ENCODE data around the gene GALNT12.

Gene GALNT12

DNA sequence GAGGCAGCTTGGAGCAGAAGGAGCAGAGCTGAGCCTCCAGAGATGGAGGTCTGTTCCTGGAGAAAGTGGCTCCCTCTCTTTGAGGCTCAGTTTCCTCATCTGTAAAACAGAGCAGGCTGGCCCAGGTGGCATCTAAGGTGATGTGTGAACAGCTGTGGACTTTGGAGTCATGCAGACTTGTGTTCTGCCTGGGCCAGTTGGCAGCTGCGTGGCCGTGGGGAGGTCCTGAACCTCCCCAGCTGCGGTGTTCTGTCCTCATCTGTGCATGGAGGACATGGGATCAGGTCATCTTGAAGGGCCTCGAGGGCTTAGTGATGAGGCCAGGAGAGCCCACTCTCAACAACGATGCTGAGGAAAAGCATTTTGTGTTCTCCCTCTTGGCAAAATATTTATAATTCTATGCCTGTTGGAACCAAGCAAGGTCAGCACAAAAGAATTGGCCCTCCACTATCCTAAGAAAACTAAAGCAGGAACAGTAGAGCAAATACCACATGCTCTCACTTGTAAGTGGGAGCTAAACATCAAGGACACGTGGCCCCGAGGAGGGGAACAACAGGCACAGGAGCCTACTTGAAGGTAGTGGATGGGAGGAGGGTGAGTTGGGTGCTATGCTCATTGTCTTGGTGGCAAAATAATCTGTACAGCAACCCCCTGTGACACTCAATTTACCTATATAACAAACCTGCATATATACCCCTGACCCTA lies 73.0 kb downstream of the GALNT12 start:
- no peak for DNase-seq (ENCODE audit: low read depth)

DNA sequence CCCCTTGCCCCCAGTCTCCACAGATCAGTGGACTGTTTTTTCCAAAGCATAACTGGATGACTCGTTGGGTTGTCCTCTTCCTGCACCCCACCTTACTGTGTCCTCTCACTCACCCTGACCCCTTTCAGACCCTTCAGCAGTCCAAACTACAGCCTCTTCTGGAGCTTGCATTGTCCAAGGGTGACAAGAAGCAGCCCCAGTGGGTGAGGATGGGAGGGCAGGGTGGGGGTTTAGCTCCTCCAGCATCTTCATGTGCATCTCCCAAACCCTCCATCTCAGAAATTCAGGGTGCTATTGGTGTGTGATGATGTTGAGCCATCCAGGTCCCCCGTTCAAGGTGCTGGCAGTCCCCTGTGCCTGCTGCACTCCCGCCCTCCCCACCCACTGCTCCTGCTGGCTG lies 73.9 kb downstream of the GALNT12 start:
- DNase-seq (ENCODE audit: low read depth) = no peak

DNA sequence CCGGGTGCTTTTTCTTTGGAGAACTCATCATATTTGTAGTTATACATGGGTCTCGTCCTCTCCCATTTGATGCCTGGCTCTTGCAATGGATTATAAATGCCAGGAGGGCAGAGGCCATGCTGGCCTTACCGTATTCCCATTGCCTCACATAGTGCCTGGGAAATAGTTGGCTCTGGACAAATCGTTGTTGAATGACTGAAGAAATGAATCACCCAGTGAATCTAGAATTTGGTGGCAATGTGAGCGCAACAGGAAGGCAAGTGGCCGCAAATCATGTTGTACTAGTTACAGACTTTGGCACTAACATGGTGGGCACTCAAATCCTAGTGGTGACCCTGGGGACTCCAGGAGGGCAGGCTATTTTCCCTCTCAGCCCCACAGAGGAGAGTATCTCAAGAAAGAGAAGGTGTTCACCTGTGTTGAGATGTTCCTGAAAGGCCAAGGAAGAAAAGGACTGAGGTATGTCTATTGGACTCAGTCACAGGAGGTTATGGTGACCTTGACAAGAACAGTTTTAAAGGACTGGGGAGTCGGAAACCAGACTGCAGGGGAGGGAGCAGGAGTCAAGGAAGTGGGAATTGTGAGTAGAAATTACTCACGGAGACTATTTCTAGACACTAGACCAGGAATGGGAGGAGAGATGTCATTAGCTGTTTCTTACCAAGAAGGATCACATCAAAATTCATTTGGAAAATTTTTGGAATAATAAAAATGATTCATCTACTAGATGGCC lies 74.5 kb downstream of the GALNT12 start:
- DNase-seq (ENCODE audit: low read depth) = no peak

DNA sequence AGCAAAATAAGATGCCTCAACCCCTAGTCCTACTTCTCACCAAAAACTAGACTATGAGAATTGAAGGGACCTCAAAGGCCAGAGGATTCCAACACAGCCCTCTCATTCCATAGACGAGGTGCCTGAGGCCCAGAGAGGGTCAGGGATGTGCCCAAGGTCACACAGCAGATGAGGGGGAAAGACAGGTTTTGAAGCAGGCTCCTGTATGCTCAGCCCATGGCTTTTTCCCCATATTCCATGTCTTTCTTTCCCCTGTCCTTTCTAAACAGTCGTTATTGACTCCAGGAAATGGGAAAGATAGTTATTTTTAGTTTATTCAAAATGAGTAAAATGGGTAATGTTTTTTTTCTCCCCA lies 75.1 kb downstream of the GALNT12 start:
- no peak for DNase-seq (ENCODE audit: low read depth)

DNA sequence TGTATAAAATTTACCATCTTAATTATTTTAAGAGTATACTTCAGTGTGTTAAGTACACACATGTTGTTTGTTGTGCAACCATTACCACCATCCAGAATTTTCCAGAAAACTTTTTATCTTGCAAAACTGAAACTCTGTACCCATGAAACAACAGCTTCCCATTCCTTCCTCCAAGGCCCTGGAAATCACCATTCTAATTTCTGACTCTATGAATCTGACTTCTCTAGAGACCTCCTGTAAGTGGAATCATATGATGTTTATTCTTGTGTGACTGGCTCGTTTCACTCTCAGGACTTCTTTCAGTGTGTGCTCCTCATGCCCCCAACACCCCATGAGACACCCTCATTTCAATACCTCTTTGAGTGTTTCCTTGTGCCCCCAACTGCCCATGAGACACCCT lies 75.8 kb downstream of the GALNT12 start:
- DNase-seq (ENCODE audit: low read depth) = no peak

DNA sequence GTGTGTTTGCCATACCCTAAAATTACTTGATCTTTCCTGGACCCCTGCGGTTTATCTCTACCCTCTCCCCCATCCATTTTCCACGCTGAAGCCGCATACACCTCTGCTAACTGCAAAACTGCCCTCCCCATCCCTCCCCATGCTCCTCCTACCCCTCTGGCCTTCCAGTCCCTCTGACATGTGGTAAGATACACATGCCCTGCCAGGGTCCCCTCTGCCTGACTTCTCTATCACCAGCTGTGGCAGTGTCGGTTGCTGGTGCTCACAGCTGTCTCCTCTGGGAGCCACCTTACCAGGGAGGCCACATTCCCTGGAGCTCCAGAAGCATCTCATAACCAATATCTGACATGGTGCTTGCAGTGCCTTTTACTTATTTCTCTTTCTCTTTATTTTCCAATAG lies 77.4 kb downstream of the GALNT12 start:
- no peak for DNase-seq (ENCODE audit: low read depth)

DNA sequence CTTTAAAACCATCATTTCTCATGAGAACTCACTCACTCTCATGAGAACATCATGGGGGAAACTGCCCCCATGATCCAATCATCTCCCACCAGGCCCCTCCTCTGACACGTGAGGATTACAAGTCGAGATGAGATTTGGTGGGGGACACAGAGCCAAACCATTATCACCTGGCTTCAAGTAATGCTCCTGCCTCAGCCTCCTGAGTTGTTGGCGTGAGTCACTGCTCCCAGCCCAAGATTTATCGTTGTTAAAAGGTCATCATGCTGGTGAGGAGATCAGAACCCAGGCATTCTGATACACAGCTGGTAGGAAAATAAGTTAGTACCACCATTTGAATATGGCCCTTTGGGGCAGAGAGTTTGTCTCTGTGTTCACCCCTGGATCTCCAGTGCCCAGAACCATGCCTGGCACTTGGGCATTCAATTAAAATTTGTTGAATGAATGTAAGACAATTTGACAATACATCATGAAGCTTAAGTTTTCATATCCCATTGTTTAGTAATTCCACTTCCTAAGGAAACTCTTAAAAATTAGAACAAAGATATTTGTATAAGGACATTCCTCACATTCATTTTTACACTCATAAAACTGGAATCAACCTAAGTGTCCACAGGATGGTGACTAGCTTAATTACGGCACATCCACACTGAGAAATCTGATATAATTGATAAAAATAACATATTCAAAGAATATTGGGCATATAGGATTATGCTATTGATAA lies 78.3 kb downstream of the GALNT12 start:
- no peak for DNase-seq (ENCODE audit: low read depth)

DNA sequence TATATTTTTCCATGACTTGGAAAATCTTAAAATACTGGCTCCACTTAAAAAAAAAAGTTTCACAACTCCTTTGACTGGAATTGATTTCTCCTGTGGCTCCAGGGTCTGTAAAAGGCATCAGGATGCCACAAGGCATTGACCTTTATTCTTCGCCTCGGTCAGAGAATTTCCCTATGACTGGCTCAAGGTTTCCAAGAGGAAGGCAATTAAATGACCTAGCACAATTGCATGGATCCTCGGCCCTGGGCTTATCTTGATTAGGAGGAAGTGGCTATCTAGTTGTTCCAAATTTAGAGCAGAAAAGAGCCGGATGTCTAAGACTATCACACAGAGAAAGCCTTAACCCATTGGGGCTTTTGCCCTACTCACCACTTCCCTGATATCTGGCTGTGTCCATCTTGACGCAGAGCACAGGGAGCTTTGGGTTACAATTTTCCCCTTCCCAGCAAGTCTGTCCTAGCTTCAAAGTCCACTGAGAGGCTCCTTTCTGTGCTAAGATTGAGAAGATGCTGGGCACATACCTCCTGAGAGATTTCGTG lies 79.3 kb downstream of the GALNT12 start:
- no peak for DNase-seq (ENCODE audit: low read depth)

DNA sequence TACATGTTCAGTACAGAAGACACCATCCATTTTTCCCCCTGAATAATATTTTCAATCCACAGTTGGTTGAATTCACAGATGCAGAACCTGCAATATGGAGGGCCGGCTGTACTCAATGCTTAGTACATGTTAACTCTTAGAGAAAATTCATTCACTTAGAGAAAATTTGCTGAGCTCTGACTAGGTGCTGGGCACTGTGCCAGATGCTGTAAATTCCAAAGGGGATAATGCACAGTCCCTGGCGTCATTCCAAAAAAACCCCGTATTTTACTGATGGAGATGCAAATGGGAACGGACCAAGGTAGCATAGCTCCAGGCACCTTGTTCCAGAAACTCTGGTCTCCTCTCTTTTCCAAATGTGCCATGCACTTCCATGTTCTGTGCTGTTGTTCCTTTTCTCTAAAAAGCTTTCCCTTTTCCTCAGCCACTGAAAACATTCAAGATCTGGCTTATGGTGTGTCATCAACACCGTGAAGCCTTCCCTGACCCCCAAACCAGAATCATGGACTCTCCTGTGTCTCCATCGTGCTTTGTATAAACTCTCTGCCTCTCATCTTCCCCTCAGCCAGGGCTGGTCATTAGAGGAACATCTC lies 80.5 kb downstream of the GALNT12 start:
- DNase-seq (ENCODE audit: low read depth) = no peak

DNA sequence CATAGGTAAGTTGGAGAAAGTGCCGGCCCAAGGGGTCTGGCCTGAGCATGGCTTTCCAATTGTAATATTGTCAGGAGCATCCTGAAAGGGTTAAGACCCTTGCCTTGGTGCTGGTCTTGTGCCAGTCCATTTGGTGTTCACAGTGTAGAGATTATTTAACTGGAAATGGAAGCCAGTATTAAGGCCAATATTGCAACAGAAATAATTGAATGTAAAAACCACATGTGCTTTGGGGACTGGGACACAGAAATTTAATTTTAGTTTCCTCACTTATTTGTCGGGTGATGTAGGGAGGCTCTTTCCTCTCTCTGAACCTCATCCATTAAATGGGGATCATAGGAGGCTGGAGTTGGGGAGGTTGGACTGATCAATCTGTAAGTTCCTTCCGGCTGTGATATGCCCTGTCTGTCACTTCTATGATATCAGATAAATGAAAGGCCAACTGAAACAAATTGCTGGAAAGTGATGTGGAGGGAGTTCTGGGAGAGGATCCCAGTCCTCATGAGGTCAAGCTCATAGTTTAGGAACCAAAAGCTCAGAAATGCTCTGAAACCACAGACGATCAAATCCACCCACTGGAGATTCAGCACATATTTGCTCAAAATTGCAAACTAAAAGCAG lies 81.4 kb downstream of the GALNT12 start:
- no peak for DNase-seq (ENCODE audit: low read depth)

DNA sequence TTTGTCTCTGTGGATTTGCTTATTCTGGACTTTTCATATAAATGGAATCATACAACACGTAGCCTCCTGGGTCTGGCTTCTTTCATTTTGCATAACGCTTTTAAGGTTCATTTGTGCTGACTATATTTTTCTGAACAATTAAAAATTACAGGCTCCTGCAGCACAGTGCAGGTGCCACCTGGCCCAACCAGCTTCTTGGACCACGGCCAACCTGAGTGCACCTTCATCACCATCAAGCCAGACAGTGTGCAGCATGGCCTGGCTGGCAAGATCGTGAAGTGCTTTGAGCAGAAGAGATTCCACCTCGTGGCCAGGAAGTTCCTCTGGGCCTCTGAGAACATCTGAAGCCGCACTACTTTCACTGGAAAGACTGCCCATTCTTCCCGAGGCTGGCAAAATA lies 82.8 kb downstream of the GALNT12 start:
- DNase-seq (ENCODE audit: low read depth) = no peak

DNA sequence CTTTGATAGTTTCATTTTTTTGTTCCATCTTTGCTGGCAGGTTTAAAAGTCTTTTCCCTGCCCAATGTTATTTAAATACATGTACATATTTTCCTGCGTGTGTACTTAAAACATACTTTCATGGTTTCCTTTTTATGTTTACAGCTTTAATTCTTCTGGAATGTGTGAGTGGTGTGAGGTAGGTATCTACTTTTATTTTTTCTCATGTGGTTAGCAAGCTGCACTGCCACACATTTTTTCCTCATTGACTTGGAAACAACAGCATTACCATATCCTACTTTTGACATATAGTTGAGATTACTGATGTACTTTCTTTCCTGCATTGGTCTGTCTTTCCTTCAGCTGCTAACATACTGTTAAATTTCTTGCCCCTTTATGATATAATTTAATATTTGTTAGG lies 84.8 kb downstream of the GALNT12 start:
- DNase-seq (ENCODE audit: low read depth) = no peak

DNA sequence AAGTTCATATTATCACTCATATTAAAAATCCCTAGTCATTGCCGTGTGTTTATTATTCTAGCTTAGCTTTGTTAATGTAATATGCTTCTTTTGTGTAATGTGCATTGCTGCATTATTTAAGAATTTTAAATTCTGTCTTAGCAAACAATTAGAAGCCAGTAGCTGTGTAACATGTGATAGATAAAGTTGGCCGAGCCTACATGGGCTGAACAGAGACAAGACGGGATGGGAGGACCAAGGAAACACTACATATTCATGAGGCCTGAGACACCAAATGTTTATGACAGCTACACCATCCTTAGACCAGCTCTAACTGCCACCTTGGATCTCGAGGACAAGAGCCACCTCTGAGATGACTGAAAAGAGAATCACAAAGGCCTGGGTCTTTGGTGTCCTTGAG lies 85.2 kb downstream of the GALNT12 start:
- DNase-seq (ENCODE audit: low read depth) = no peak

DNA sequence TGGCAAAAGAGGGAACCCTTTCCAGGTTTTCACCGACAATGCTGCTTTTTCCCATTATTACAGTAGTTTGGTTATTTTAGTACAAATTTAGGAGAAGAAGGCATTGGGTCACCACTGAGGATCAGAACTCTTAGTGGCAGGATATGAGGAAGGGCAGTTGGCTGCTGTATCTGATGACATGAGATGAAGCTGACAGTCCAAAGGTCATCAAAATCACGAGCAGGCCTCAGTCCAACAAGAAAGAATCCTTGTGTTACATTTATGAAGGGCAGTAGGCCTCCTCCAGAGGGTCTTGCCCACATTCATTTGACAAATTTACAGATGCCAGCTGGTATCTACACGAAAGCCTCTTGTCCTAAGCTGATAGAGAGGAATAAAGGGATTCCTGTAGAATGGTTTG lies 86.7 kb downstream of the GALNT12 start:
- no peak for DNase-seq (ENCODE audit: low read depth)

DNA sequence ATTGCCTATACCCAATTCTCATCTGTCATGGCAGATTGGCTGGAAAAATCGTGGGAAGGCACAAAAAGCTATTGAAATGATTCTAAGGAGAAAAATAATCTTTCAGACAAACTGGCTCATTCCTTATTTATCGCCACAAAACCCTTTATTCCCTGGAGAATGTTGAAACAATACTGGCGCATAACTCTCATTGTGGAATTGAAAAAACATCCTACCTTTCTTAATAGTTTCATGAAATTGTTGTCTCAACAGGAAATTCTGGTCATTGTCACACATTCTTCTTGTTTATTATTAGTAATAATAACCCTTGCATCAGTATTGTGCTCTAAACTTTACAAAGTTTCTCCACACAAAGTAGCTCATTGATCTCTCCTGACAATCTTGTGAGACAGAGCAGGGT lies 87.3 kb downstream of the GALNT12 start:
- no peak for DNase-seq (ENCODE audit: low read depth)

DNA sequence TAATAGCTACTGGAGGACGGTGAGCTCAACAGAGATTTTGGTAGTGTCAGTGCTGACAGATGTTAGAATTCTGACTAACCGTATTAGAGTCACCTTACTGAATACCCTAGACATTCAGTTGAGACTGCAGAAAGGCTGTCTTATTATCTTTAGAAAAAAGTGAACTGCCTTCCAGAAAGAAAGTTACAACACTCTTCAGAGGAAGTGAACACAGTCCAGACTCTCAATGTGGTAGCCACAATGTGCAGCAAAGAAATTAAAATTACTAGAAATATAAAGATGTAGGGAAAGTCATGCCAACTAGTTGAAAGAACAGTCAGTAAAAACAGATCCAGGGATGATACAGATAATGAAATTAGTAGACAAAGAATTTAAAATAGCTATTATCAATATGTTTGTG lies 89.2 kb downstream of the GALNT12 start:
- no peak for DNase-seq (ENCODE audit: low read depth)

DNA sequence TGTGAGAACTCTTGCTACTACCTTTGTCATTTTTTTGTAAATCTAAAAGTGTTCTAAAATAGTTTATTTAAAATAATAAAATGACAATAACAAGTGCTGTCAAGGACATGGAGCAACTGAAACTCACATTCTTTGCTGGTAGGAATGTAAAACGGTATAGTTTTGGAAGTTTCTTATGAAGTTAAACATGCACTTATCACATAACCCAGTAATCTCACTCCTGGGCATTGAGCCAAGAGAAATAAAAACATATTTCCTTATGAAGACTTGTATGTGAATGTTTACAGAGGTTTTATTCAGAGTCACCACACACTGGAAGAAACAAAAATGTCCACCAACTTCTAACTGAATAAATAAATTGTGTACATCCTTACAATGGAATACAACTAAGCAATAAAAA lies 90.3 kb downstream of the GALNT12 start:
- DNase-seq (ENCODE audit: low read depth) = no peak

DNA sequence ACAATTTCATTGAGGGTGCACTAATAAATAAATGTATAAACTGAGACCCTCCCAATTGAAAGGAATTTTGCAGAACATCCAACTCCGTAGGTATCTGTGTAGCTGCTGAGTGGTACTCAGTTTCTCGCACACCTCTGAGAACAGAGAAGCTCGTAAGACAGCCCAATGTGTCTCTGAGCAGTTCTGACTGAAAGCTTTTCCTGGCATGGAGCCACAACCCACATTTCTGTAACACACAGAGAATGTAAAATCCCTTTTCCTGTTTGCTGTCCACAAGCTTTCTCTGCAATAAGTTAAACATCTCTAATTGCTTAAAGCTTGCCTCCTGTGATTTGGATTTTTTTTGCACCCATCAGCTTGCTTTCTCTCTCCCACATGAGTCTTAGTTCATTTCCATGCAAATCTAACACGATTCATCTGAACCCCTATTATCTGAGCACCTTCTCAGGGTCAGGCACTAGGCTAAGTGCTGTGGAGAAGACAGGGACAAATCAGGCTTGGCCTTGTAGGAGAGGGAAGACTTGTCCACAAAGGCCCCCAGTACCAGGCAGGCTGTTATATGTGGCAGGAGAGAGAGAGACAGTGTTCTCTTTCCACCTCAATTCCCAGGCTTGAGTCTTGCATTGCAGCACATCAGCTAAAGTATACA lies 92.1 kb downstream of the GALNT12 start:
- no peak for DNase-seq (ENCODE audit: low read depth)

Data from activated T-cell treated with anti-CD3 and anti-CD28 coated beads for 24 hours (primary cell).